ENCODE results near the gene SLC6A11. TPM values are rescaled to one million over a fixed set of nuclear protein-coding genes. Genes with fewer than 3 reads are reported as not detected.

Gene SLC6A11
- polyA plus RNA-seq, 2 of the 4 experiments (the other 2 are of a cell fraction), result 0.03 TPM

- TF ChIP-seq CBX2 (IDR thresholded peaks at IDR 0.05; ENCODE audit: borderline replicate concordance, low read depth), result no peak
- TF ChIP-seq RCOR1 (IDR thresholded peaks at IDR 0.05; ENCODE audit: low read depth, low read length), result no peak
- TF ChIP-seq FOSL2 (IDR thresholded peaks at IDR 0.05), result no peak
- no peak for TF ChIP-seq FOSL2 (CRISPR knock-in tag; IDR thresholded peaks at IDR 0.05)
Observed at GRCh38 chr3:10837849-10838248, 21.8 kb downstream of the SLC6A11 start (continued).

GRCh38 chr3:10839167-10839566 lies 23.1 kb downstream of the SLC6A11 start:
- ChIA-PET POLR2A (no interaction called here), CTCF (no interaction called here)
- H3K4me1 ChIP-seq, result no peaks in the 10 kb centered on the region
- H3K4me2 ChIP-seq, result no peak overlapping the region
- H3K27ac ChIP-seq, result no peak overlapping the region
- no peak for ATAC-seq
- H3K4me3 ChIP-seq, result no peak overlapping the region
- H3K9me3 ChIP-seq, result no peaks in the 10 kb centered on the region
- WGBS (ENCODE audit: missing lambda C conversion rate), result 8% methylated on average over 4 of the region's 4 CpGs
- no peak for DNase-seq (ENCODE audit: low read depth in 1 of 2, low spot score in 1 of 2)
- FAIRE-seq, result no peak
- TF ChIP-seq CHD4 (IDR thresholded peaks at IDR 0.05; ENCODE audit: borderline replicate concordance), result no peak
- no peak for TF ChIP-seq HEYL (CRISPR knock-in tag; IDR thresholded peaks at IDR 0.05)
- TF ChIP-seq BHLHE40 (IDR thresholded peaks at IDR 0.05; ENCODE audit: low read depth, low read length), result no peak
- TF ChIP-seq CTCF (IDR thresholded peaks at IDR 0.05), result no peak
- no peak for TF ChIP-seq EHMT2 (IDR thresholded peaks at IDR 0.05; ENCODE audit: low read depth)
- no peak for TF ChIP-seq EP300 (IDR thresholded peaks at IDR 0.05)
- no peak for TF ChIP-seq ELK1 (IDR thresholded peaks at IDR 0.05; ENCODE audit: low read depth, low read length)
- TF ChIP-seq KDM1A (IDR thresholded peaks at IDR 0.05; ENCODE audit: low read depth), result no peak
- TF ChIP-seq FOSB (CRISPR knock-in tag; IDR thresholded peaks at IDR 0.05), result no peak
- TF ChIP-seq NPAS2 (CRISPR knock-in tag; IDR thresholded peaks at IDR 0.05; ENCODE audit: borderline replicate concordance), result no peak
- TF ChIP-seq RCOR1 (IDR thresholded peaks at IDR 0.05; ENCODE audit: low read depth, low read length), result no peak
- no peak for TF ChIP-seq E2F6 (IDR thresholded peaks at IDR 0.05; ENCODE audit: borderline replicate concordance, low read depth)
- no peak for TF ChIP-seq NR3C1 (IDR thresholded peaks at IDR 0.05)
- TF ChIP-seq ZNF302 (CRISPR knock-in tag; IDR thresholded peaks at IDR 0.05), result no peak
- TF ChIP-seq HOXA7 (CRISPR knock-in tag; IDR thresholded peaks at IDR 0.05), result no peak
- no peak for TF ChIP-seq PBX3 (IDR thresholded peaks at IDR 0.05)
- TF ChIP-seq ESRRA (IDR thresholded peaks at IDR 0.05; ENCODE audit: borderline replicate concordance, low read length), result no peak
- no peak for TF ChIP-seq RFX5 (IDR thresholded peaks at IDR 0.05)
- no peak for TF ChIP-seq EHF (CRISPR knock-in tag; IDR thresholded peaks at IDR 0.05)

- H3K9me3 ChIP-seq, result no peaks in the 10 kb centered on the region
- H3K4me3 ChIP-seq, result no peak overlapping the region
- no peaks in the 10 kb centered on the region for H3K4me1 ChIP-seq
- TF ChIP-seq CHD2 (IDR thresholded peaks at IDR 0.05; ENCODE audit: low read length, partially characterized antibody), result no peak
- no peak for TF ChIP-seq NR3C1 (IDR thresholded peaks at IDR 0.05)
- TF ChIP-seq HMGXB4 (CRISPR knock-in tag; IDR thresholded peaks at IDR 0.05; ENCODE audit: borderline replicate concordance), result no peak
- no peak for TF ChIP-seq PBX3 (IDR thresholded peaks at IDR 0.05)
- 21% methylated on average over 4 of the region's 4 CpGs for WGBS (ENCODE audit: missing lambda C conversion rate)
- no peak overlapping the region for H3K4me2 ChIP-seq
- no peak for ATAC-seq
- DNase-seq (ENCODE audit: low read depth in 1 of 2, low spot score in 1 of 2), result no peak
- no peak overlapping the region for H3K27ac ChIP-seq
- FAIRE-seq, result no peak
- ChIA-PET CTCF (interaction anchor here (1.0 to 1.5 kb wide), 3 partner anchors 11 to 83 kb away, joined by 3 to 6 read pairs (median 3); no protein-coding TSS in a partner anchor), POLR2A (no interaction called here)
Observed at GRCh38 chr3:10841100-10841499, 25.1 kb downstream of the SLC6A11 start.
